Parathyroid adenoma (tissue), 2 donors: ENCODE measurements around the gene FILIP1.

ENCODE experiments used
- H2AFZ ChIP-seq: fragments of 300-600 bp; sonication (generic); one replicate; pipeline ENCODE4 v1.7.0; 2017; ENCODE audit warnings: antibody characterized with exemption, mild to moderate bottlenecking
- H3K27ac ChIP-seq: fragments of 300-600 bp; sonication (generic); one replicate; pipeline ENCODE4 v1.7.0; 2017
- H3K27me3 ChIP-seq: fragments of 300-600 bp; sonication (generic); one replicate; pipeline ENCODE4 v1.7.0; 2017; ENCODE audit warnings: low read length; ENCODE audit not compliant: control insufficient read depth, insufficient read depth
- H3K36me3 ChIP-seq: fragments of 300-600 bp; sonication (generic); one replicate; pipeline ENCODE4 v1.7.0; 2017; ENCODE audit warnings: low read length; ENCODE audit not compliant: control insufficient read depth, insufficient read depth
- H3K4me1 ChIP-seq: fragments of 300-600 bp; sonication (generic); one replicate; pipeline ENCODE4 v1.7.0; 2017; ENCODE audit warnings: control low read depth
- H3K4me2 ChIP-seq: fragments of 300-600 bp; sonication (generic); one replicate; pipeline ENCODE4 v1.7.0; 2017; ENCODE audit warnings: low read length
- H3K4me3 ChIP-seq: fragments of 300-600 bp; sonication (generic); one replicate; pipeline ENCODE4 v1.7.0; 2017; ENCODE audit warnings: low read depth, low read length
- H3K79me2 ChIP-seq: fragments of 300-600 bp; sonication (generic); one replicate; pipeline ENCODE4 v1.7.0; 2017; ENCODE audit warnings: control low read depth
- H3K9ac ChIP-seq: fragments of 300-600 bp; sonication (generic); one replicate; pipeline ENCODE4 v1.7.0; 2017; ENCODE audit warnings: mild to moderate bottlenecking
- H3K9me3 ChIP-seq: fragments of 300-600 bp; sonication (generic); one replicate; pipeline ENCODE4 v1.7.0; 2017; ENCODE audit warnings: low read length; ENCODE audit not compliant: control insufficient read depth
- CTCF ChIP-seq: fragments of 300-600 bp; sonication (generic); IDR thresholded peaks from one replicate; pipeline ENCODE4 v1.7.0; 2017; ENCODE audit warnings: antibody characterized with exemption, mild to moderate bottlenecking
- donor health status: primary hyperparathyroidism.

The FILIP1 gene

DNA sequence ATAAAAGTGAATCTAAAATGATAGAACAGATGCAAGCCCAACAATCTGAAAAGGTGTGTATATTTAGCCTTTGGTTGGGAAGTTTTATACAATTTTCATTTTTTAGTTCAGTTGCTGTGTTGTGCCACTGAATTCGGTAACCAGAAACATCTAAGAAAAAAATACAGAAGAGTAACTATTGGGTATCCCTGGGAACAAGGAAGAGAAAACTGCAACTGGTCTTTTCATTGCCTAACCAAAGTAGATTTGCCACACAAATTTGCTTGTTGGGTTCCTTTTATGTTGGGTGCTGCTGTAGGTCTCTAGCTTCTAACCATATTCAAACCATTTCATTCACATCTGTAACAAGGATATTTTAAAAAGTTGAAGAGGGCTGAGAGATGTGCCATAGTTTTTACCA, 206.2 kb downstream of the FILIP1 start:
- no peak overlapping the region for H3K4me3 ChIP-seq
- H3K4me2 ChIP-seq = no peak overlapping the region
- H3K27me3 ChIP-seq = no peaks in the 10 kb centered on the region
- no peaks in the 10 kb centered on the region for H3K36me3 ChIP-seq
- no peaks in the 10 kb centered on the region for H3K9me3 ChIP-seq
- peaks cover 21% of the 10 kb centered on the region for H3K79me2 ChIP-seq
- H2AFZ ChIP-seq = no peak overlapping the region
- no peak for TF ChIP-seq CTCF
- no peak overlapping the region for H3K27ac ChIP-seq
- H3K9ac ChIP-seq = no peak overlapping the region
- H3K4me1 ChIP-seq = peaks cover 8% of the 10 kb centered on the region

DNA sequence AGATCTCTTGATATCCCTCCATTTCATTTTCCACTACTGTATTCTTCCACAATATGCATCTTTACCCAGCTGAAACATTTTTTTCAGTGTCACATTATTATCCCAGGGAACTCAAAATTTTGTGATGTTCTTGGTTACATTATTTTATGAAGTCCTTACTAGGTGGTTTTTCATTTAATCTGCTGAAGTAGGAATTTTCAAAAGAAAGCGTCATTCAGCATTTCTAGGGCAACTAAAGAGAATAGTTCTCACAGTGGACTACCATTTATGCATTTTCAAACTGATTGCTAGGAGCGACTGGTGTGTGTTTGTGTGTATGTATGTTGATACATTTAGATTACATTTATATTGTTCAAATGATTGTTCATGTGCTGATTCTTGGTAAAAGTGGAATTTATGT, 206.6 kb downstream of the FILIP1 start:
- H3K79me2 ChIP-seq = peaks cover 21% of the 10 kb centered on the region
- no peak overlapping the region for H3K4me3 ChIP-seq
- no peaks in the 10 kb centered on the region for H3K9me3 ChIP-seq
- H3K27ac ChIP-seq = no peak overlapping the region
- no peak for TF ChIP-seq CTCF
- no peak overlapping the region for H3K4me2 ChIP-seq
- H3K9ac ChIP-seq = no peak overlapping the region
- no peak overlapping the region for H2AFZ ChIP-seq
- H3K36me3 ChIP-seq = no peaks in the 10 kb centered on the region
- H3K27me3 ChIP-seq = no peaks in the 10 kb centered on the region
- peaks cover 8% of the 10 kb centered on the region for H3K4me1 ChIP-seq

- Histone ChIP-seq H3K4me1 (peaks cover 8% of the 10 kb centered on the region), H3K4me3 (peak overlapping the region; percentile 83), H3K4me2 (peak overlapping the region; percentile 91)
Measured at GRCh38 chr6:75285283-75285639, 208.3 kb downstream of the FILIP1 start.

GRCh38 chr6:75284632-75285282, 208.8 kb downstream of the FILIP1 start, which contains the start of gene TMEM30A:
Gene TMEM30A, minus strand, starts transcription at chr6:75284792. Its CDS starts 154 bp downstream, at chr6:75284638.
- Histone ChIP-seq H3K79me2 (peaks cover 28% of the 10 kb centered on the region), H2AFZ (peak within 1 kb of the TSS; percentile 99), H3K27me3 (no peaks in the 10 kb centered on the region), H3K27ac (peak within 1 kb of the TSS; percentile 88), H3K4me1 (peaks cover 5% of the 10 kb centered on the region), H3K36me3 (no peaks in the 10 kb centered on the region), H3K9ac (peak within 1 kb of the TSS; percentile 58), H3K4me3 (peak within 1 kb of the TSS; percentile 83), H3K9me3 (no peaks in the 10 kb centered on the region), H3K4me2 (peak within 1 kb of the TSS; percentile 91)
- peak; percentile 23 for TF ChIP-seq CTCF

More at GRCh38 chr6:75285283-75285639, 208.3 kb downstream of the FILIP1 start:
- Histone ChIP-seq H3K79me2 (peaks cover 24% of the 10 kb centered on the region), H3K36me3 (no peaks in the 10 kb centered on the region), H3K9me3 (no peaks in the 10 kb centered on the region), H2AFZ (peak overlapping the region; percentile 99), H3K27me3 (no peaks in the 10 kb centered on the region), H3K27ac (peak overlapping the region; percentile 88), H3K9ac (peak overlapping the region; percentile 0)
- no peak for TF ChIP-seq CTCF
